Spleen (tissue), 11 donors: ENCODE results near the gene FLRT1. TPM values are rescaled to one million over a fixed set of nuclear protein-coding genes. Genes with fewer than 3 reads are reported as not detected.

Experiments
- DNase-seq: peaks from one replicate; pipeline ENCODE4 v3.0.0-alpha.2; 2020
- H3K27ac ChIP-seq, 8 donors: fragments of 200-600 bp; sonication (generic) in 7 of 8; 1 replicate in 4 of 8; 2 replicates in 4 of 8; pipeline versions ENCODE4 v1.5.0 to v1.8.0; 2016 to 2021; ENCODE audit warnings: inconsistent platforms in 4 of 8, mild to moderate bottlenecking in 4 of 8, moderate library complexity in 1 of 8
- H3K27me3 ChIP-seq, 7 donors: fragments of 200-600 bp; sonication (generic) in 6 of 7; replicated peaks in 1 of 7; 1 replicate in 4 of 7; 2 replicates in 3 of 7; pipeline versions ENCODE4 v1.5.0 to v1.8.0; 2016 to 2021; ENCODE audit warnings: inconsistent platforms in 3 of 7, mild to moderate bottlenecking in 1 of 7
- H3K36me3 ChIP-seq, 6 donors: fragments of 200-600 bp; sonication (generic) in 5 of 6; 1 replicate in 4 of 6; 2 replicates in 2 of 6; pipeline versions ENCODE4 v1.5.0 to v1.8.0; 2016 to 2021; ENCODE audit warnings: inconsistent platforms in 2 of 6
- H3K4me1 ChIP-seq, 6 donors: fragments of 200-600 bp; sonication (generic) in 5 of 6; 1 replicate in 3 of 6; 2 replicates in 3 of 6; pipeline versions ENCODE4 v1.5.0 to v1.8.0; 2016 to 2021; ENCODE audit warnings: inconsistent platforms in 3 of 6
- H3K4me3 ChIP-seq, 8 donors: fragments of 200-600 bp; sonication (generic) in 7 of 8; 1 replicate in 4 of 8; 2 replicates in 4 of 8; pipeline versions ENCODE4 v1.5.0 to v1.8.0; 2016 to 2021; ENCODE audit warnings: inconsistent platforms in 4 of 8, mild to moderate bottlenecking in 4 of 8, moderate library complexity in 2 of 8
- H3K9me3 ChIP-seq, 8 donors: fragments of 200-600 bp; sonication (generic) in 7 of 8; 1 replicate in 4 of 8; 2 replicates in 4 of 8; pipeline versions ENCODE4 v1.5.0 to v1.8.0; 2016 to 2021; ENCODE audit warnings: inconsistent platforms in 4 of 8
- POLR2A ChIP-seq, 3 donors: fragments of 450-650 bp; IDR thresholded peaks; one replicate each; pipeline ENCODE4 v1.5.1; 2017; ENCODE audit warnings: antibody characterized with exemption in 3 of 3, mild to moderate bottlenecking in 1 of 3
- POLR2AphosphoS5 ChIP-seq, 3 donors: sonication (generic); formaldehyde crosslinking; IDR thresholded peaks; one replicate each; pipeline ENCODE4 v1.5.1; 2017; ENCODE audit warnings: antibody characterized with exemption in 3 of 3
- WGBS, 5 donors: extraction: QIAGEN DNeasy Blood & Tissue Kit in 3 of 5; methylation state at CpG; one replicate each; pipeline versions ENCODE4 v1.1.5 to v1.1.7; 2013 to 2018; 5-methylcytosine and 5-hydroxymethylcytosine counted together
- intact Hi-C: fragments of 100-400 bp; cut with DNase I; formaldehyde crosslinking; loops from one replicate; pipeline ENCODE4 v1.15.0; 2023; ENCODE audit warnings: low total_unique reads
- polyA plus RNA-seq, 3 donors: library from polyadenylated mRNA; stranded (reverse); fragments of 200-250 nt; gene quantifications; one replicate each; pipeline ENCODE4 v1.2.1, GENCODE V29; 2013
- total RNA-seq, 7 donors: library from RNA; depleted of rRNA in 3 of 7; stranded (reverse); fragments of >200 nt in 3 of 7; fragmentation: NEBNext Ultra II Directional in 4 of 7; extraction: Animal tissue kit (Norgen Biotek cat#: 25700) in 4 of 7; gene quantifications; one replicate each; pipeline versions ENCODE4 v1.1.0 to v1.2.1, GENCODE V29; 2016 to 2021
- TF ChIP-seq, protein P1 (sequence below), 11 experiments: fragments of 200-600 bp in 7 of 11; fragments of 450-650 bp in 4 of 11; sonication (generic) in 4 of 11; IDR thresholded peaks in 8 of 11; conservative IDR thresholded peaks in 3 of 11; 1 replicate in 7 of 11; 2 replicates in 4 of 11; pipeline versions ENCODE4 v1.4.0 to v1.8.0; 2016 to 2021; ENCODE audit warnings: antibody characterized with exemption in 11 of 11, inconsistent platforms in 4 of 11, mild to moderate bottlenecking in 1 of 11
- donor health status: healthy with polysubstance abuse.
- donor health status: DM: no; HTN: no; CAD: no; lungs with moderate emphysema.
- donor health status: DM: no; HTN: no; CAD: no.
- donor health status: Bipolar disorder and iron deficiency.
- donor health status: healthy.
- donor health status: DM: no; HTN: no; CAD: no.
- donor health status: DM: yes; HTN: yes; CAD: no.

FLRT1 gene
- total and polyA plus RNA-seq, 10 donors: 0.03 to 0.51 (median 0.16) TPM; not detected in 3

- Histone ChIP-seq H3K4me3 (no peak overlapping the region), H3K27ac (no peak overlapping the region), H3K9me3 (no peaks in the 10 kb centered on the region), H3K27me3 (peaks cover 0 to 84% (median 40%) of the 10 kb centered on the region in 7 donors), H3K36me3 (no peaks in the 10 kb centered on the region), H3K4me1 (peaks cover 19 to 47% (median 39%) of the 10 kb centered on the region in 6 donors)
- intact Hi-C loops: no loop called here
- TF ChIP-seq, protein P1, sequence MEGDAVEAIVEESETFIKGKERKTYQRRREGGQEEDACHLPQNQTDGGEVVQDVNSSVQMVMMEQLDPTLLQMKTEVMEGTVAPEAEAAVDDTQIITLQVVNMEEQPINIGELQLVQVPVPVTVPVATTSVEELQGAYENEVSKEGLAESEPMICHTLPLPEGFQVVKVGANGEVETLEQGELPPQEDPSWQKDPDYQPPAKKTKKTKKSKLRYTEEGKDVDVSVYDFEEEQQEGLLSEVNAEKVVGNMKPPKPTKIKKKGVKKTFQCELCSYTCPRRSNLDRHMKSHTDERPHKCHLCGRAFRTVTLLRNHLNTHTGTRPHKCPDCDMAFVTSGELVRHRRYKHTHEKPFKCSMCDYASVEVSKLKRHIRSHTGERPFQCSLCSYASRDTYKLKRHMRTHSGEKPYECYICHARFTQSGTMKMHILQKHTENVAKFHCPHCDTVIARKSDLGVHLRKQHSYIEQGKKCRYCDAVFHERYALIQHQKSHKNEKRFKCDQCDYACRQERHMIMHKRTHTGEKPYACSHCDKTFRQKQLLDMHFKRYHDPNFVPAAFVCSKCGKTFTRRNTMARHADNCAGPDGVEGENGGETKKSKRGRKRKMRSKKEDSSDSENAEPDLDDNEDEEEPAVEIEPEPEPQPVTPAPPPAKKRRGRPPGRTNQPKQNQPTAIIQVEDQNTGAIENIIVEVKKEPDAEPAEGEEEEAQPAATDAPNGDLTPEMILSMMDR (IDR thresholded peaks at IDR 0.05 in 8 of 11, conservative IDR thresholded peaks at IDR 0.05 in 3 of 11): no peak
- TF ChIP-seq POLR2A (IDR thresholded peaks at IDR 0.05) (no peak), POLR2AphosphoS5 (IDR thresholded peaks at IDR 0.05) (no peak)
- DNase-seq: no peak
- WGBS, 5 donors: 46 to 83% (median 73%) methylated on average over 4 of the region's 4 CpGs
These were observed 3.7 kb upstream of the FLRT1 start for GRCh38 chr11:64032050-64032449.

DNA sequence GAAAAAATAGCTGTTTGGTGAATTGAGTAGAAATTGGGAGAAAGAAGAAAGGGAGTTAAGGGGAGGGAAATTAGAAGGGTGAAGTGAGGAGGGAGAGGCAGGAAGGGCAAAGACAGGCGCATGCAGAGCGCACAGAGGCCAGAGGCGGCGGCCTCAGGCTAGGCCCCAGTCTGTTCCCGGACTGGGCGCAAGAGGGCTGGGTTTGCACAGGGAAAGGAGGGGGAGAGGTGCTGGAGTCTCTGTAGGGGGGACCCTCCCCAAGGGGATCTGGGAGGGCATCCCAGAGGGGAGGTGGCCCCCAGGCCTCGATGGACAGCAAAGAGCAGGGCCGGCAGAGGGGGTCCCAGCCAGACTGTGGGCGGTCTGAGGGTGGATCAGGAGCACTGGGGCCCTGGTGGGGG lies 1.3 kb upstream of the FLRT1 start:
- no peak overlapping the region for H3K4me3 ChIP-seq
- 52 to 65% (median 62%) methylated on average over 9 of the region's 9 CpGs for WGBS, 5 donors
- no peak for TF ChIP-seq POLR2AphosphoS5 (IDR thresholded peaks at IDR 0.05)
- TF ChIP-seq POLR2A (IDR thresholded peaks at IDR 0.05): no peak
- TF ChIP-seq, protein P1 (IDR thresholded peaks at IDR 0.05 in 8 of 11, conservative IDR thresholded peaks at IDR 0.05 in 3 of 11): no peak
- no peak overlapping the region for H3K27ac ChIP-seq
- no peak for DNase-seq
- no peaks in the 10 kb centered on the region for H3K9me3 ChIP-seq
- H3K4me1 ChIP-seq: peaks cover 15 to 31% (median 19%) of the 10 kb centered on the region in 6 donors
- H3K36me3 ChIP-seq: no peaks in the 10 kb centered on the region
- intact Hi-C loops: no loop called here
- peaks cover 0 to 76% (median 50%) of the 10 kb centered on the region in 7 donors for H3K27me3 ChIP-seq

- peaks cover 0 to 75% (median 50%) of the 10 kb centered on the region in 7 donors for H3K27me3 ChIP-seq
- peaks cover 15 to 31% (median 18%) of the 10 kb centered on the region in 6 donors for H3K4me1 ChIP-seq
- no peaks in the 10 kb centered on the region for H3K9me3 ChIP-seq
- no peaks in the 10 kb centered on the region for H3K36me3 ChIP-seq
- WGBS, 5 donors: 6 to 13% (median 11%) methylated on average over 11 to 17 of the region's 17 CpGs
- TF ChIP-seq, protein P1 (IDR thresholded peaks at IDR 0.05 in 8 of 11, conservative IDR thresholded peaks at IDR 0.05 in 3 of 11): no peak
- TF ChIP-seq POLR2A (IDR thresholded peaks at IDR 0.05): no peak
- TF ChIP-seq POLR2AphosphoS5 (IDR thresholded peaks at IDR 0.05): no peak
- no peak for DNase-seq
- intact Hi-C loops: no loop called here
- peak overlapping the region in 2 of 8 donors; percentile 17 to 60 for H3K4me3 ChIP-seq
- H3K27ac ChIP-seq: no peak overlapping the region
These were observed 628 bp upstream of the FLRT1 start for GRCh38 chr11:64035081-64035524.

- intact Hi-C loops: no loop called here
- no peak overlapping the region for H3K27ac ChIP-seq
- H3K4me1 ChIP-seq: peaks cover 15 to 31% (median 18%) of the 10 kb centered on the region in 6 donors
- no peaks in the 10 kb centered on the region for H3K36me3 ChIP-seq
- WGBS, 5 donors: 0 to 7% (median 2%) methylated on average over 3 to 85 of the region's 85 CpGs
- TF ChIP-seq, protein P1 (IDR thresholded peaks at IDR 0.05 in 8 of 11, conservative IDR thresholded peaks at IDR 0.05 in 3 of 11): peak in 1 of 11 experiments; percentile 25
- TF ChIP-seq POLR2AphosphoS5 (IDR thresholded peaks at IDR 0.05): no peak
- peaks cover 0 to 80% (median 50%) of the 10 kb centered on the region in 7 donors for H3K27me3 ChIP-seq
- H3K4me3 ChIP-seq: peak overlapping the region in 6 of 8 donors; percentile 23 to 60 (median 30)
- H3K9me3 ChIP-seq: no peaks in the 10 kb centered on the region
- no peak for DNase-seq
These were observed 626 bp downstream of the FLRT1 start for GRCh38 chr11:64036087-64037026.
